Measurements from ENCODE around the gene PAWR. TPM values are rescaled to one million over a fixed set of nuclear protein-coding genes. Genes with fewer than 3 reads are reported as not detected.

PAWR gene
- total and polyA plus RNA-seq, 3 experiments from 2014 or later, result 2.3 to 2.9 (median 2.4) TPM

DNA sequence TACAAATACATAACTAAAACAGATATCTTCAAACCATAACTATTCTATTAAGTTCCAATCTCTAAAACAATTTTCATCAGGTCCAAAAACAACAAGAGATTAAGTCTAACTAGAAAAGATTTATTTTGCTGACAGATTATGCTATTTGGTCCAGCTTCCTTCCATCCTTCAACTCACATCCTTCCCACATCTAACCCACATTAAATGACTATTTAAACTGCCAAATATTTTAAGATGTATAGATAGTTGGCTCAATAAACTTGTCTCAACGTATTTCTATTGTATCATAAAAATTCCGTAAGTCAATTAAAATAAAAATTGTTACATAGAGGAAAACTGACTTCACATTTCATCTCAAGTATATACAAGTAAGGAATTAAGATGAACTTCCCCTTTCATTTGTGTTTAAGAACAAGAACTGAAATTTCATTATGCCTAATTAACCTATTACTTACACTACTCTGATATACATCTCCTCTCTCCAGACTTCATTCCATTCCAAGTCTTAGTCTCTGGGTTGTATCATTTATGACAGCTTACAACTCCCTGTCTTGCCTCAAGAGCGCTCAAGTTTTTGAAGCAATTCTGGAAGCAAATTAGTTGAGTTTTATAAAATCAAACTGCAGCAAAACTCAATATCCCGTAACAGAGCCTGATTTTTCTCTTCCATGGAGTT is 25.4 kb downstream of the PAWR start:
- ChIA-PET CTCF (no interaction called here), POLR2A (no interaction called here)
- Mint-ChIP-seq H3K9me3 (no peaks in the 10 kb centered on the region), H3K27ac (no peak overlapping the region), H3K4me1 (no peaks in the 10 kb centered on the region), H3K4me3 (no peak overlapping the region), H3K36me3 (no peaks in the 10 kb centered on the region), H3K27me3 (peaks cover 6 to 7% of the 10 kb centered on the region in 2 donors)
- Histone ChIP-seq H3K27me3 (ENCODE audit: insufficient read depth, low read length, poor library complexity, severe bottlenecking) (no peaks in the 10 kb centered on the region), H3K36me3 (ENCODE audit: insufficient read depth, low read length) (no peaks in the 10 kb centered on the region), H3K4me3 (ENCODE audit: low read length) (no peak overlapping the region), H3K4me1 (ENCODE audit: insufficient read depth, low read length) (no peaks in the 10 kb centered on the region), H3K9me3 (ENCODE audit: low read length) (no peaks in the 10 kb centered on the region), H3K27ac (ENCODE audit: low read depth, low read length) (no peak overlapping the region)
- DNase-seq, result no peak

- no peak for DNase-seq
- no peaks in the 10 kb centered on the region for H3K9me3 Mint-ChIP-seq
- H3K4me3 ChIP-seq (ENCODE audit: low read length), result no peak overlapping the region
- no peaks in the 10 kb centered on the region for H3K9me3 ChIP-seq (ENCODE audit: low read length)
- no peaks in the 10 kb centered on the region for H3K36me3 ChIP-seq (ENCODE audit: insufficient read depth, low read length)
- no peaks in the 10 kb centered on the region for H3K4me1 Mint-ChIP-seq
- no peak overlapping the region for H3K4me3 Mint-ChIP-seq
- peaks cover 6 to 8% of the 10 kb centered on the region in 2 donors for H3K27me3 Mint-ChIP-seq
- ChIA-PET CTCF (no interaction called here), POLR2A (no interaction called here)
- no peaks in the 10 kb centered on the region for H3K27me3 ChIP-seq (ENCODE audit: insufficient read depth, low read length, poor library complexity, severe bottlenecking)
- no peaks in the 10 kb centered on the region for H3K4me1 ChIP-seq (ENCODE audit: insufficient read depth, low read length)
- no peaks in the 10 kb centered on the region for H3K36me3 Mint-ChIP-seq
- H3K27ac Mint-ChIP-seq, result no peak overlapping the region
- no peak overlapping the region for H3K27ac ChIP-seq (ENCODE audit: low read depth, low read length)
Observed at GRCh38 chr12:79664518-79664917, 26.2 kb downstream of the PAWR start.

GRCh38 chr12:79662046-79662811 is 28.5 kb downstream of the PAWR start:
- H3K4me3 Mint-ChIP-seq, result no peak overlapping the region
- no peaks in the 10 kb centered on the region for H3K4me1 Mint-ChIP-seq
- Histone ChIP-seq H3K4me1 (ENCODE audit: insufficient read depth, low read length) (no peaks in the 10 kb centered on the region), H3K36me3 (ENCODE audit: insufficient read depth, low read length) (no peaks in the 10 kb centered on the region), H3K27me3 (ENCODE audit: insufficient read depth, low read length, poor library complexity, severe bottlenecking) (no peaks in the 10 kb centered on the region), H3K4me3 (ENCODE audit: low read length) (no peak overlapping the region), H3K27ac (ENCODE audit: low read depth, low read length) (no peak overlapping the region), H3K9me3 (ENCODE audit: low read length) (no peaks in the 10 kb centered on the region)
- DNase-seq, result no peak
- ChIA-PET CTCF (no interaction called here), POLR2A (no interaction called here)
- no peaks in the 10 kb centered on the region for H3K9me3 Mint-ChIP-seq
- peak overlapping the region in 1 of 8 donors; percentile 15 for H3K27ac Mint-ChIP-seq
- no peaks in the 10 kb centered on the region for H3K36me3 Mint-ChIP-seq
- H3K27me3 Mint-ChIP-seq, result peaks cover 0 to 4% of the 10 kb centered on the region in 2 donors

DNA sequence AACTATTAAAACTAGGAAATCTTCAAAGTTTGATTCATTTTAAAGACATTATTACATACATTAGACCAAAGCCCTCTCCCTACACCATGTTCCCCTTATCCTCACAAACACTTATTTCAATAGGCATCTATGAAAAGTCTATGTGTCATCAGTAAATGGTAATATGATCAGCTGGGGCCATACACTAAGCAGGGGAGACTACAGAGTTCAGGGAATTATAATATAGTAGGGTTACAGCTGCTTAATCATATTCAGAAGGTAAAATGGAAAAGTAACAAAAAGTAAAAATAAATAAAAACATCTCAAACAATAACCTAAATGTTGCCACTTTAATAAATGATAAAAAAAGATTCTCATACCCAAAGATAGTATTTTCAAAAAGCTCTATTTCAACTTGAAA is 29.1 kb downstream of the PAWR start:
- H3K36me3 Mint-ChIP-seq, result no peaks in the 10 kb centered on the region
- Histone ChIP-seq H3K4me3 (ENCODE audit: low read length) (no peak overlapping the region), H3K27ac (ENCODE audit: low read depth, low read length) (no peak overlapping the region), H3K4me1 (ENCODE audit: insufficient read depth, low read length) (no peaks in the 10 kb centered on the region), H3K36me3 (ENCODE audit: insufficient read depth, low read length) (no peaks in the 10 kb centered on the region), H3K27me3 (ENCODE audit: insufficient read depth, low read length, poor library complexity, severe bottlenecking) (no peaks in the 10 kb centered on the region), H3K9me3 (ENCODE audit: low read length) (no peaks in the 10 kb centered on the region)
- H3K9me3 Mint-ChIP-seq, result no peaks in the 10 kb centered on the region
- POLR2A ChIA-PET, result no interaction called here
- no peaks in the 10 kb centered on the region for H3K4me1 Mint-ChIP-seq
- CTCF ChIA-PET, result no interaction called here
- DNase-seq, result no peak
- no peak overlapping the region for H3K4me3 Mint-ChIP-seq
- peaks cover 0 to 4% of the 10 kb centered on the region in 2 donors for H3K27me3 Mint-ChIP-seq
- no peak overlapping the region for H3K27ac Mint-ChIP-seq

- H3K27me3 Mint-ChIP-seq, result peaks cover 0 to 4% of the 10 kb centered on the region in 2 donors
- ChIA-PET POLR2A (no interaction called here), CTCF (no interaction called here)
- H3K4me3 Mint-ChIP-seq, result no peak overlapping the region
- H3K36me3 Mint-ChIP-seq, result no peaks in the 10 kb centered on the region
- Histone ChIP-seq H3K9me3 (ENCODE audit: low read length) (no peaks in the 10 kb centered on the region), H3K27me3 (ENCODE audit: insufficient read depth, low read length, poor library complexity, severe bottlenecking) (no peaks in the 10 kb centered on the region), H3K4me1 (ENCODE audit: insufficient read depth, low read length) (no peaks in the 10 kb centered on the region), H3K36me3 (ENCODE audit: insufficient read depth, low read length) (no peaks in the 10 kb centered on the region), H3K4me3 (ENCODE audit: low read length) (no peak overlapping the region), H3K27ac (ENCODE audit: low read depth, low read length) (no peak overlapping the region)
- no peak for DNase-seq
- H3K27ac Mint-ChIP-seq, result no peak overlapping the region
- H3K9me3 Mint-ChIP-seq, result no peaks in the 10 kb centered on the region
- no peaks in the 10 kb centered on the region for H3K4me1 Mint-ChIP-seq
Observed at GRCh38 chr12:79659961-79660431, 30.8 kb downstream of the PAWR start.

DNA sequence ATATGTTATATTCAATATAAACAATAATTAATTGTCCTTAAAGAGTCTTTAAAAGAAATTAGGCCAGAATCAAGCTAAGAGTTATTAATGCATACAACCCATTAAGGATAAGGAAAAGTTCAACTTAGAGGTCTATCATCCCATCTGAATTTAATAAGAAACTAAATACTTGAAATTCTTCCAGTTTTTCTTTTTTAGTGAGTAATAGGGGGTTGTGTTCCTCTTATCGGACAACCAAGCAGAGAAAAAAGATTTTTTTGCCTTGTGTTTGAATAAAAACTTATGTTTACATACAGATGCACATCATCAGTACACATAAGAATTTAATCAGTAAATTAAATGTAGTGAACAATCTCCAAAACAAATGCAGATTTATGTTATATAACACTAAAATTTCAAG is 32.5 kb downstream of the PAWR start:
- ChIA-PET CTCF (no interaction called here), POLR2A (no interaction called here)
- H3K27ac Mint-ChIP-seq, result no peak overlapping the region
- Histone ChIP-seq H3K27me3 (ENCODE audit: insufficient read depth, low read length, poor library complexity, severe bottlenecking) (no peaks in the 10 kb centered on the region), H3K27ac (ENCODE audit: low read depth, low read length) (no peak overlapping the region), H3K4me3 (ENCODE audit: low read length) (no peak overlapping the region), H3K4me1 (ENCODE audit: insufficient read depth, low read length) (no peaks in the 10 kb centered on the region), H3K36me3 (ENCODE audit: insufficient read depth, low read length) (no peaks in the 10 kb centered on the region), H3K9me3 (ENCODE audit: low read length) (no peaks in the 10 kb centered on the region)
- H3K9me3 Mint-ChIP-seq, result no peaks in the 10 kb centered on the region
- peaks cover 0 to 4% of the 10 kb centered on the region in 2 donors for H3K27me3 Mint-ChIP-seq
- no peaks in the 10 kb centered on the region for H3K4me1 Mint-ChIP-seq
- DNase-seq, result no peak
- no peaks in the 10 kb centered on the region for H3K36me3 Mint-ChIP-seq
- no peak overlapping the region for H3K4me3 Mint-ChIP-seq

DNA sequence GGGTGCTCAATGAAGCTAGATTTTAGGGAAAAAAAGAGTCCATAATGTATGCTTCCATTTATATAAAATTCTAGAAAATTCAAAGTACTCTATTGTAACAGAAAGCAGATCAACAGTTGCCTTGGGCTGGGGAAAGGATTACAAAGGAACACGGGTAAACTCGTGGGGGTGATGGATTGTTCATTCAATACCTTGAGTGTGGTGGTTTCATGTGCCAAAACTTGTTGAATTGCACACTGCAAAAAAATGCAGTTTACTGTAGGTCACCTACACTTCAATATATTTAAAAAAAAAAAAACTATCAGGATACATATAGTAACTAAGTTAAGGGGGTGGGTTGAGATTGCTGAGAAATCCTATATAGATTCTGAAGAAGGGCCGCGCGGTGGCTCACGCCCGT is 33.6 kb downstream of the PAWR start:
- Histone ChIP-seq H3K36me3 (ENCODE audit: insufficient read depth, low read length) (no peaks in the 10 kb centered on the region), H3K27ac (ENCODE audit: low read depth, low read length) (no peak overlapping the region), H3K27me3 (ENCODE audit: insufficient read depth, low read length, poor library complexity, severe bottlenecking) (no peaks in the 10 kb centered on the region), H3K4me1 (ENCODE audit: insufficient read depth, low read length) (no peaks in the 10 kb centered on the region), H3K4me3 (ENCODE audit: low read length) (no peak overlapping the region), H3K9me3 (ENCODE audit: low read length) (no peaks in the 10 kb centered on the region)
- H3K36me3 Mint-ChIP-seq, result no peaks in the 10 kb centered on the region
- DNase-seq, result no peak
- H3K4me3 Mint-ChIP-seq, result no peak overlapping the region
- H3K27me3 Mint-ChIP-seq, result peaks cover 0 to 4% of the 10 kb centered on the region in 2 donors
- ChIA-PET CTCF (no interaction called here), POLR2A (no interaction called here)
- H3K9me3 Mint-ChIP-seq, result no peaks in the 10 kb centered on the region
- H3K4me1 Mint-ChIP-seq, result no peaks in the 10 kb centered on the region
- no peak overlapping the region for H3K27ac Mint-ChIP-seq

DNA sequence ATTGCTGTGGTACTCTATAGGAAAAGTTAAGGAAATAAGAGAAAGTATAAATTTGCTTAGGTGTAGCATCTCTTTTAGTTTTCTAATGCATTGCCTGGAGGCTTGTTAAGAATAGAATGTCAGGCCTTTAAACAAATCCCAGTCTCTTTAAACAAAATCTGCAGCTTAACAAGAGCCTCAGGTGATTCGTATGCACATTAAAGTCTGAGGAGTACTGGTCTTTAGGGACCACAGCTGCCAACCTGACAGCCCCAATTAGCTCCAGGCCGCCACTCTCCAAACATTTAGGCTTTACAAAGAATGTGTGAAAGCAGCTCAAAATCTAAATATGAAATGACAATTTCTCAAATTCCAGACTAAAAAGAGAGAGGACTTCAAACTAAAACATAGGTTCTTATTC is 35.7 kb downstream of the PAWR start:
- Mint-ChIP-seq H3K4me3 (no peak overlapping the region), H3K27me3 (peaks cover 0 to under 1% of the 10 kb centered on the region in 2 donors), H3K9me3 (peaks cover 0 to 2% (median 0%) of the 10 kb centered on the region in 5 donors), H3K36me3 (no peaks in the 10 kb centered on the region), H3K4me1 (no peaks in the 10 kb centered on the region), H3K27ac (no peak overlapping the region)
- no peak overlapping the region for H3K4me3 ChIP-seq (ENCODE audit: low read length)
- H3K9me3 ChIP-seq (ENCODE audit: low read length), result no peaks in the 10 kb centered on the region
- no peak overlapping the region for H3K27ac ChIP-seq (ENCODE audit: low read depth, low read length)
- no peaks in the 10 kb centered on the region for H3K36me3 ChIP-seq (ENCODE audit: insufficient read depth, low read length)
- no peaks in the 10 kb centered on the region for H3K4me1 ChIP-seq (ENCODE audit: insufficient read depth, low read length)
- DNase-seq, result no peak
- POLR2A ChIA-PET, result no interaction called here
- H3K27me3 ChIP-seq (ENCODE audit: insufficient read depth, low read length, poor library complexity, severe bottlenecking), result no peaks in the 10 kb centered on the region
- CTCF ChIA-PET, result no interaction called here

Data from CD8-positive, alpha-beta memory T cell (primary cell).